ENCODE data around the gene PLPPR4.

- TF ChIP-seq EZH2 (IDR thresholded peaks at IDR 0.05; ENCODE audit: low read depth, unreplicated experiment) (no peak), CTCF (conservative IDR thresholded peaks at IDR 0.05; ENCODE audit: low read depth in 2 of 2) (no peak)
These were observed 11.7 kb upstream of the PLPPR4 start for GRCh38 chr1:99252630-99253029.

Data from GM23338 (cell line).